K562 (cell line): ENCODE measurements around the gene PPFIA1. TPM values are rescaled to one million over a fixed set of nuclear protein-coding genes. Genes with fewer than 3 reads are reported as not detected.

Experiments used
- C11orf30 ChIP-seq: fragments of 450-650 bp; IDR thresholded peaks from 2 replicates; pipeline ENCODE4 v1.6.1; 2016; ENCODE audit warnings: low read depth, mild to moderate bottlenecking
- CBFB ChIP-seq: sonication (generic); formaldehyde crosslinking; IDR thresholded peaks from 2 replicates; pipeline ENCODE4 v1.4.0; 2020; ENCODE audit warnings: mild to moderate bottlenecking, missing genetic modification reagents
- ELF4 ChIP-seq: fragments of 450-650 bp; formaldehyde crosslinking; IDR thresholded peaks from 2 replicates; pipeline ENCODE4 v1.4.0; 2022; ENCODE audit warnings: missing genetic modification characterization
- EP300 ChIP-seq: IDR thresholded peaks from 2 replicates; pipeline ENCODE4 v1.6.1; 2012; ENCODE audit warnings: low read length, improper control_type of control experiment
- ERF ChIP-seq: fragments of 450-650 bp; formaldehyde crosslinking; IDR thresholded peaks from 2 replicates; pipeline ENCODE4 v1.4.0; 2020; ENCODE audit warnings: mild to moderate bottlenecking, mixed read lengths
- FOXO4 ChIP-seq: fragments of 450-650 bp; formaldehyde crosslinking; IDR thresholded peaks from 2 replicates; pipeline ENCODE4 v1.4.0; 2020; ENCODE audit warnings: mild to moderate bottlenecking, moderate library complexity
- HES1 ChIP-seq: fragments of 450-650 bp; IDR thresholded peaks from 2 replicates; pipeline ENCODE4 v1.6.1; 2016; ENCODE audit warnings: low read depth, mild to moderate bottlenecking, moderate library complexity
- HNRNPK ChIP-seq: fragments of 200-400 bp; formaldehyde crosslinking; IDR thresholded peaks from one replicate; pipeline ENCODE4 v1.6.1; 2018; ENCODE audit warnings: mild to moderate bottlenecking, low read depth, low read length; ENCODE audit not compliant: poor library complexity, severe bottlenecking
- JUND ChIP-seq, 2 experiments: IDR thresholded peaks; 2 replicates in 1 of 2; 3 replicates in 1 of 2; pipeline ENCODE4 v1.6.1; 2011; ENCODE audit warnings: borderline replicate concordance in 2 of 2, low read depth in 2 of 2, low read length in 2 of 2, improper control_type of control experiment in 1 of 2, missing biosample characterization in 1 of 2, missing genetic modification characterization in 1 of 2, missing genetic modification reagents in 1 of 2
- MBD2 ChIP-seq: sonication (generic); IDR thresholded peaks from 2 replicates; pipeline ENCODE4 v1.6.1; 2016; ENCODE audit warnings: low read depth, borderline replicate concordance
- MYC ChIP-seq, 2 experiments: fragments of 250-450 bp in 1 of 2; sonication (Bioruptor Pico) in 1 of 2; IDR thresholded peaks; 2 replicates each; pipeline versions ENCODE4 v1.5.1 to v1.6.1; 2012 to 2021; ENCODE audit warnings: low read depth in 2 of 2, borderline replicate concordance in 1 of 2, improper control_type of control experiment in 1 of 2, low read length in 1 of 2, mild to moderate bottlenecking in 1 of 2, moderate library complexity in 1 of 2
- SMAD3 ChIP-seq: fragments of 450-650 bp; formaldehyde crosslinking; conservative IDR thresholded peaks from 2 replicates; pipeline ENCODE4 v1.4.0; 2020; ENCODE audit warnings: mild to moderate bottlenecking
- TGIF2 ChIP-seq: sonication (generic); formaldehyde crosslinking; IDR thresholded peaks from 2 replicates; pipeline ENCODE4 v1.8.1; 2022; ENCODE audit warnings: mild to moderate bottlenecking, missing genetic modification reagents, moderate library complexity
- ZBTB7A ChIP-seq: IDR thresholded peaks from 2 replicates; pipeline ENCODE4 v1.6.1; 2011; ENCODE audit warnings: low read depth, mild to moderate bottlenecking, low read length, moderate library complexity, borderline replicate concordance; ENCODE audit not compliant: control insufficient read depth
- ZNF589 ChIP-seq: fragments of 200-800 bp; sonication (Bioruptor generic); IDR thresholded peaks from 2 replicates; pipeline ENCODE4 v1.6.1; 2016; ENCODE audit warnings: low read depth, missing genetic modification characterization, missing compliant biosample characterization
- ZNF717 ChIP-seq: fragments of 250-450 bp; sonication (Bioruptor Pico); IDR thresholded peaks from 2 replicates; pipeline ENCODE4 v1.5.0; 2021
- polyA plus RNA-seq, 8 experiments: library from polyadenylated mRNA; depleted of rRNA in 4 of 8; stranded (reverse) in 5 of 8; unstranded in 3 of 8; fragments of >200 nt; fragmentation: Nextera tagmentation in 2 of 8; fragmentation: Illumina TruSeq in 1 of 8; extraction: Ambion mirVana in 2 of 8; extraction: Trizol in 1 of 8; gene quantifications; 2 replicates each; pipeline versions ENCODE4 v1.2.1 to v1.2.3, GENCODE V29; 2011 to 2014; ENCODE audit warnings: inconsistent platforms in 1 of 8, missing spikeins in 1 of 8
- total RNA-seq, 7 experiments: library from RNA; depleted of rRNA in 6 of 7; stranded (reverse); fragments of >200 nt in 6 of 7; fragmentation: Illumina TruSeq in 2 of 7; extraction: Trizol in 2 of 7; gene quantifications; 2 replicates each; pipeline versions ENCODE4 v1.2.1 to v1.2.3, GENCODE V29; 2011 to 2021; ENCODE audit warnings: low replicate concordance in 1 of 7
- TF ChIP-seq, protein P1 (sequence below): IDR thresholded peaks from 2 replicates; pipeline ENCODE4 v1.6.1; 2014; ENCODE audit warnings: antibody characterized with exemption
- TF ChIP-seq, protein P2 (sequence below): fragments of 450-650 bp; IDR thresholded peaks from 2 replicates; pipeline ENCODE4 v1.6.1; 2016; ENCODE audit warnings: mild to moderate bottlenecking
- TF ChIP-seq, protein P3 (sequence below): sonication (generic); formaldehyde crosslinking; IDR thresholded peaks from 2 replicates; pipeline ENCODE4 v1.9.0; 2022; ENCODE audit warnings: mild to moderate bottlenecking, missing genetic modification reagents
- TF ChIP-seq, protein P4 (sequence below), 2 experiments: fragments of 250-450 bp in 1 of 2; fragments of 450-650 bp in 1 of 2; sonication (Bioruptor Pico) in 1 of 2; IDR thresholded peaks; 2 replicates each; pipeline versions ENCODE4 v1.6.1 to v1.8.0; 2016 to 2021; ENCODE audit warnings: mild to moderate bottlenecking in 2 of 2, moderate library complexity in 2 of 2, missing compliant biosample characterization in 1 of 2, missing genetic modification characterization in 1 of 2

The PPFIA1 gene
- total and polyA plus RNA-seq, 9 of the 15 experiments (the other 6 are each of a cell fraction or from before 2014, with no cell fraction given): 9.9 to 41.5 (median 28.5) TPM

DNA sequence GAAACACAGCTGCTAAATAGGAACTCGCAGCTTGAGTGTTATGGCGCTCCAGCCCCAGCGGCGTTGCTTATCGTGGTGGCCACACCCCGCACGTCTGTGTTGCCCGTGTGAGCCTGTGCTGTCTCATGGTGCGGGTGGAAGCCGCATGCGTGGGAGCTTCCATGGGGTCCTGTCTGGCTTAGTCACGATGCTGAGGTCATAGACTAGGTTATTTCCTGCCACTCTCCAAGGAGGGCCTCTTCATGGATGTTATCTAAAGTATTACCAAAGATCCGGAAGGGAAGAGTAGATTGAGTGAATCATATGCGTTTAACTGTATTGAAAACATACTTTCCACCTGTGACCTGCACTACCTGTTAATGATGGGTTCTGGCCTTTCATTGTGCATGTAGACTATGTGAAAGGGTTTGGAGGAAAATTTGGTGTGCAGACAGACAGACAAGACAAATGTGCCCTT, 149.5 kb downstream of the PPFIA1 start (continued):
- TF ChIP-seq, protein P1, sequence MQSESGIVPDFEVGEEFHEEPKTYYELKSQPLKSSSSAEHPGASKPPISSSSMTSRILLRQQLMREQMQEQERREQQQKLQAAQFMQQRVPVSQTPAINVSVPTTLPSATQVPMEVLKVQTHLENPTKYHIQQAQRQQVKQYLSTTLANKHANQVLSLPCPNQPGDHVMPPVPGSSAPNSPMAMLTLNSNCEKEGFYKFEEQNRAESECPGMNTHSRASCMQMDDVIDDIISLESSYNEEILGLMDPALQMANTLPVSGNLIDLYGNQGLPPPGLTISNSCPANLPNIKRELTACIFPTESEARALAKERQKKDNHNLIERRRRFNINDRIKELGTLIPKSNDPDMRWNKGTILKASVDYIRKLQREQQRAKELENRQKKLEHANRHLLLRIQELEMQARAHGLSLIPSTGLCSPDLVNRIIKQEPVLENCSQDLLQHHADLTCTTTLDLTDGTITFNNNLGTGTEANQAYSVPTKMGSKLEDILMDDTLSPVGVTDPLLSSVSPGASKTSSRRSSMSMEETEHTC: peak; percentile 61; the same call in 1 of the 2 replicates
- TF ChIP-seq HNRNPK: no peak
- peak; percentile 52; the same call in 1 of the 2 replicates for TF ChIP-seq MBD2
- TF ChIP-seq ZBTB7A: peak; percentile 52; the same call in 1 of the 2 replicates
- TF ChIP-seq, protein P2, sequence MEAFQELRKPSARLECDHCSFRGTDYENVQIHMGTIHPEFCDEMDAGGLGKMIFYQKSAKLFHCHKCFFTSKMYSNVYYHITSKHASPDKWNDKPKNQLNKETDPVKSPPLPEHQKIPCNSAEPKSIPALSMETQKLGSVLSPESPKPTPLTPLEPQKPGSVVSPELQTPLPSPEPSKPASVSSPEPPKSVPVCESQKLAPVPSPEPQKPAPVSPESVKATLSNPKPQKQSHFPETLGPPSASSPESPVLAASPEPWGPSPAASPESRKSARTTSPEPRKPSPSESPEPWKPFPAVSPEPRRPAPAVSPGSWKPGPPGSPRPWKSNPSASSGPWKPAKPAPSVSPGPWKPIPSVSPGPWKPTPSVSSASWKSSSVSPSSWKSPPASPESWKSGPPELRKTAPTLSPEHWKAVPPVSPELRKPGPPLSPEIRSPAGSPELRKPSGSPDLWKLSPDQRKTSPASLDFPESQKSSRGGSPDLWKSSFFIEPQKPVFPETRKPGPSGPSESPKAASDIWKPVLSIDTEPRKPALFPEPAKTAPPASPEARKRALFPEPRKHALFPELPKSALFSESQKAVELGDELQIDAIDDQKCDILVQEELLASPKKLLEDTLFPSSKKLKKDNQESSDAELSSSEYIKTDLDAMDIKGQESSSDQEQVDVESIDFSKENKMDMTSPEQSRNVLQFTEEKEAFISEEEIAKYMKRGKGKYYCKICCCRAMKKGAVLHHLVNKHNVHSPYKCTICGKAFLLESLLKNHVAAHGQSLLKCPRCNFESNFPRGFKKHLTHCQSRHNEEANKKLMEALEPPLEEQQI: no peak
- TF ChIP-seq, protein P3, sequence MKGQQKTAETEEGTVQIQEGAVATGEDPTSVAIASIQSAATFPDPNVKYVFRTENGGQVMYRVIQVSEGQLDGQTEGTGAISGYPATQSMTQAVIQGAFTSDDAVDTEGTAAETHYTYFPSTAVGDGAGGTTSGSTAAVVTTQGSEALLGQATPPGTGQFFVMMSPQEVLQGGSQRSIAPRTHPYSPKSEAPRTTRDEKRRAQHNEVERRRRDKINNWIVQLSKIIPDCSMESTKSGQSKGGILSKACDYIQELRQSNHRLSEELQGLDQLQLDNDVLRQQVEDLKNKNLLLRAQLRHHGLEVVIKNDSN: peak; percentile 41; the same call in 1 of the 2 replicates
- peak; percentile 53; the same call in 1 of the 2 replicates for TF ChIP-seq CBFB (CRISPR knock-in tag)
- TF ChIP-seq, protein P4, sequence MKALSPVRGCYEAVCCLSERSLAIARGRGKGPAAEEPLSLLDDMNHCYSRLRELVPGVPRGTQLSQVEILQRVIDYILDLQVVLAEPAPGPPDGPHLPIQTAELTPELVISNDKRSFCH (CRISPR knock-in tag; IDR thresholded peaks at IDR 0.05): no peak
- TF ChIP-seq, protein P4 (tag; IDR thresholded peaks at IDR 0.05): peak; percentile 92
- TF ChIP-seq EP300: peak; percentile 92
- peak; percentile 93 for TF ChIP-seq HES1
- no peak for TF ChIP-seq ERF
- peak; percentile 99 for TF ChIP-seq JUND (IDR thresholded peaks at IDR 0.05; ENCODE audit: borderline replicate concordance, low read depth, low read length)
- TF ChIP-seq JUND (tag; IDR thresholded peaks at IDR 0.05; ENCODE audit: borderline replicate concordance, low read depth, low read length): peak; percentile 99
- peak; percentile 93 for TF ChIP-seq C11orf30
- no peak for TF ChIP-seq FOXO4 (CRISPR knock-in tag)
- peak; percentile 49; the same call in 1 of the 2 replicates for TF ChIP-seq ELF4
- TF ChIP-seq SMAD3 (CRISPR knock-in tag): no peak
- no peak for TF ChIP-seq TGIF2
- TF ChIP-seq ZNF717 (CRISPR knock-in tag): no peak
- TF ChIP-seq ZNF589 (CRISPR knock-in tag): peak; percentile 92
- peak; percentile 96 for TF ChIP-seq MYC (IDR thresholded peaks at IDR 0.05; ENCODE audit: low read depth, low read length)
- no peak for TF ChIP-seq MYC (CRISPR knock-in tag; IDR thresholded peaks at IDR 0.05; ENCODE audit: borderline replicate concordance, low read depth)
